ENCODE data around the gene MANSC4.
"Not testable (repeated sequence)": the region's sequence is repeated elsewhere in the genome, so short reads cannot be mapped to it uniquely, and the experiment has no call there.

MANSC4 gene

DNA sequence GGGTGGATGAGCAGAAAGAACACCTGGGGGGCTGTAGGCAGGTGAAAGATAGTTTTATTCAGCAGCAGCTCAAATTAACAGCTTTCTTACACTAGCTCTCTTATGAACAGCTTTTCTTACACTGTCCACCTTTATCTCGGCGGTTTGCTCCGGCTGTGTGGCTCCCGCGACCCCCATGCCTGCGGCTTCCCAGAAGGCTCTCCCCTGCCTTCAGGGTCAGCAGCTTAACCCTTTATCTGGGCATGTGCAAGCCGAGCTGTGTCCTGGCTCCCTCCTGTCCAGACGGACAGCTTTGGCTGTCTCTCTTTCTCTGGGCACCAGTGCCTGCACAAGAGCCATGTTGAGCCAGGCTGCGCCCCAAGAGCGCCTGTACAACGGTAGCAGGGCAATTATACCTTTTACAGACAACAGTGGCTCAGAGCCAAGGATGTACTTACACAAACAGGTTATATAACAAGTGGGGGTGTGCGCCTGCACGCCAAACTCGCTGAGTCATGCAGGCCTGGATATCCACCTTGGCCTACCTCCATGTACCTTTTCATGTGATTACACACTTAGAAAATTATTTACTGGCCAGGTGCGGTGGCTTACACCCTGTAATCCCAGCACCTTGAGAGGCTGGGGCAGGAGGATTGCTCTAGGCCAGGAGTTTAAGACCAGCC is 28.5 kb downstream of the MANSC4 start:
- DNase-seq (ENCODE audit: low spot score) = no peak

DNA sequence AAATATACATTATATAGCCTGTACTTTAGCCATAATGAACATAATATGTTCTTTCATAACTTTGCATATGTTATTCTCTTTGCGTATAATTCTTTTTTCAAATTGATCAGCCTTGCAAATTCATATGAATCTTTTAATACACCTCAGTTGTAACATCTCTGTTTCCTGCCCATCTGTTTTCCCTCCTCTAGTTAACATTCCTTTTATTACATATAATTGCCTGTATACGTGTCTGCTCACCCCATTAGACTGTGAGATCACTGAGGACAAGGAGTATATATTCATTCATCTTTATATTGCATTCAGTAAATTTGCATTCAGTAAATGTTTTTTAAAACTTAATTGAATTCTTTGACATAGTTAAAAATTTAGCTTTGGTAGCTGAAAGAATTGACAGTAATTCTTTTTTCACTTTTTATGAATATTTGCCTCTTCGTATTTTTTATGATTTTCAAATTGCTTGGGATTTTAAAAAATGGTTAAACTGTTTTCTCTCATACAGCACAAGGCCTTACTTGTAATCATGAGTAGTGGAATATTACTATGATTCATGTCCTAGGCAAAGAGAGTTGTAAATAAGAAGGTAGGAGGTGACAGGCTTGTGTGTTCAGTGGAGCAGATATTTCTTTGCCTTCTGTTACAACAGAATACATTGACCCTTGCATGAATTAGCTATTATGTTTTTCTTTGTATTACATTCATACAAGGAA is 32.8 kb downstream of the MANSC4 start:
- DNase-seq (ENCODE audit: low spot score) = peak; percentile 26

DNA sequence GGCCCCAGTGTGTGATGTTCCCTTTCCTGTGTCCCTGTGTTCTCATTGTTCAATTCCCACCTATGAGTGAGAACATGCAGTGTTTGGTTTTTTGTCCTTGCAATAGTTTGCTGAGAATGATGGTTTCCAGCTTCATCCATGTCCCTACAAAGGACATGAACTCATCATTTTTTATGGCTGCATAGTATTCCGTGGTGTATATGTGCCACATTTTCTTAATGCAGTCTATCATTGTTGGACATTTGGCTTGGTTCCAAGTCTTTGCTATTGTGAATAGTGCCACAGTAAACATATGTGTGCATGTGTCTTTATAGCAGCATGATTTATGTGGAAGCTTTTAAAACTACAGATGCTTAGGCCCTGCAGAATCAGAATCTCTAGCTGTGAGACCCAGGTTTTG is 34.3 kb downstream of the MANSC4 start:
- not testable (repeated sequence) for DNase-seq (ENCODE audit: low spot score)

DNA sequence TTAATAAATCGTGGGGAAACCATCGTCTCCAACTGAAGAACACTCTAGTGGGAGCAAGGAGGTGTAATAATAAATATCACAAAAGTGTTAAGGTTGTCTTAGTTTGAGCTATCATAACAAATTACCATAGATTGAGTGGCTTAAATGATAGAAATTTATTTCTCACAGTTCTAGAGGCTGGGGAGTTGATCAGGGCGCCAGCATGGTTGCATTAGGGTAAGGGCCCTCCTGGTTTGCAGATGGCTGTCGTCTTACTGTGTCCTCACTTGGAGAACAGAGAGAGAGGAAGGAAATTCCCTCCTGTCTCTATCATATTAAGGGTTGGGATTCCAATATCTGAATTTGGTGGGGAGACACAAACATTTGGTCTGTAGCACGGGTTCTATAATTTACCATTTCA is 36.4 kb downstream of the MANSC4 start:
- DNase-seq (ENCODE audit: low spot score) = no peak

DNA sequence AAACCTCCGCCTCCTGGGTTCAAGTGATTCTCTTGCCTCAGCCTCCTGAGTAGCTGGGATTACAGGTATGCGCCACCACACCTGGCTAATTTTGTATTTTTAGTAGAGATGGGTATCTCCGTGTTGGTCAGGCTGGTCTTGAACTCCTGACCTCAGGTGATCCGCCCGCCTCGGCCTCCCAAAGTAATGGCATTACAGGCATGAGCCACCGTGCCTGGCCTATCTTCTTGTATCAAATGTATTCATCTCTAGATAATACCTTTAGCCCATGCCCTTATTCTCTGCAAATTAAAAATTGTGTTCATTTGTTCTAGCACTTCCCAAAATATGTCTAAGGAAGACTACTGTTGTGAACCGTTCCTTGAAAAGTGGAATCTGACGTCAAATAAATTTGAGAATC is 45.7 kb downstream of the MANSC4 start:
- DNase-seq (ENCODE audit: low spot score) = not testable (repeated sequence)

DNA sequence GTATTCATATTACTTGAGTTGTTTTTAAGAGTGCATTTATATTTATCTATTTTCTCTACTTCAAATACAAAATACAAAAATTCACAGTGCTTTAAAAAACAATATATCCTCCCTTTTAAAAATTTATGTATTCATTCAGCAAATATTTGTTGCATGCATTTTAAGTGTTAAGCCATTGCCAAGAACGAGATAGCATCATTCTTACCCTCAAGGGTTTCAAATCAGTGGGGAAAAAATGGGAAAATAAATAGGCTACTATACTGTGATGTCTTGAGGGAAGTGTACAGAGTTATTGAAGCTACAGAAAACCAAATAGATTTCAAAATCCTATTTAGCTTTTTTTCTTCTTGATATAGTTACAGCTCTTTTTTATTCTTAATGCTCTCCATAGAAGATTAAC is 46.2 kb downstream of the MANSC4 start:
- no peak for DNase-seq (ENCODE audit: low spot score)

DNA sequence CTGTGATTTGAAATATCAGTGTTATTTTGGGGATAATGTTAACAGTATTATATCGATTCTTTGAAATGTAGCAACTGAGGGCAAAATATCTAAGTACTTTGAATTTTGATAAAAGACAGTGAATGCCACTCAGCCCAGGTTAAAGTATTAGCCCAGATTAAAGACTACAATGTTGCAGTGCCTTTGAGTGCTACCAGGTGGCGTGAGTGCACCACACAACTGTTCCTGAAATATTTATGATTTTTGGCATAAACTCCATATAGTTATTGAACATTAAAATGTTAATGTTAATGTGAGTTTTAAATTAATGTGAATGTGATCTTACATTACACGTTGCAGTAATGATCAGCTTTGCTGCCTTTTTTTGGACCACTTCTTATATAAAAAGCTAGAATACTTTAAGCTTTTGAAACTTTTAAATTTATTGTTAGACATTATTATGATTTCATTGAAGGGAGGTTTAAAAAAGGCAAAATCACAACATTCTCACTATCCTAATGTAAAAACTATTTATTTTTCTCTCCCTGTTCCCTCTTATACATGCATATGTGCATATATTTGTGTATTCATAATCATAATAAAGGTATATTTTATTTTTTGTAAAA is 46.9 kb downstream of the MANSC4 start:
- DNase-seq (ENCODE audit: low spot score) = peak; percentile 32

DNA sequence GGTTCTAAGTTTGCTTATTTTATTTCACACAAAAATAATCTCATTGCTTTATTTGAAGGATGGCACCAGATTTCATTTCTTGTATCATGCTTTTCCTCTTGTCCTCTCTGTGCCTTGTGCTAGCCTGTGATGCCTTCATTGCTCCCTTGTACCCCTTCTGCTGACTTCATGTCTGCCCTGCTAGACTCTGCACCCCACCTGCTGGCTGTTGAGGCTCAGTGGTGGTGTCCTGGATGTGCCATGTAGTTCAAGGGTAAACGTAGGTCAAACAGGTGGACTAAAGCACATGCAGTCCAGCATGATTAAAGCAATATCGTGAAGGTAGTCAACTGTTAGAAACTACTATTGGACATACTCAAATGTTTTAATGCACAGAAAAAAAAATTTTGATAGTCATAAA is 47.8 kb downstream of the MANSC4 start:
- DNase-seq (ENCODE audit: low spot score) = peak; percentile 52

DNA sequence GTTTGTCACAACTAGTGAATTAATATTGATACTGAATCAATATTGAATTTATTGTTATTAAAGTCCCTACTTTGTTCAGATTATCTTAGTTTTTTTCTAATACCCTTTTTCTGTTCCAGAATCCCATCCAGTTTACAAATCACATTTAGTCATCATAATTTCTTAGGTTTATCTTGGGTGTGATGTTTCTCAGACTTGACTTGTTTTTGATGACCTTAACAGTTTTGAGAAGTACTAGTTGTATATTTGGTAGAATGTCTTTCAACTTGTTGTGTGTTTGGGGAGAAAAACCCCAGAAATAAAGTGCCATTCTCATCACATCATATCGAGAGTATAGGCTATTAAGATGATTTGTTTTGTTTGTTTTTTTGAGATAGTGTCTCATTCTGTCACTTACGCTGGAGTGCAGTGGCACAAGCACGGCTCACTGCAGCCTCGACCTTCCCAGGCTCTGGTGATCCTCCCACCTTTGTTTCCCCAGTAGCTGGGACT is 49.9 kb downstream of the MANSC4 start:
- no peak for DNase-seq (ENCODE audit: low spot score)

DNA sequence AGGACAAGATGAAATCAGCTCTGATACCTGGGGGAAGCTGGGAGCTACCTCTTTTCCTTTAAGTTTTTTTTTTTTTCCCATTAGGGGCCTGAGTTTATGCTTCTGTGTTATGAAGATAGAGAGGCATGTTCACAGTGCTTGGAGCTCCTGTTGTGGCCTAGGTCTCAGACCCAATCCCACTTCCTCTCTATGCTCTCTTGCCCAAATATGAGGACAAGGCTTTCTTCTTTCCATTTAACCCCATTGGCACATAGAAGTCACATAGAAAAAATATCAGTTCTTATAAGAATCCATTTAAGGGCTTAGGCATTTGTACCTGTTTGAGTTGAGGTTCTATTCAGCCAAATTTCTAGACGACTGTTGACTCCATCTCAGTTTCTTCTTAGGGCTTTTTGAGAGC is 56.8 kb downstream of the MANSC4 start:
- DNase-seq (ENCODE audit: low spot score) = no peak

Data from HuH-7 (cell line).